Subcutaneous adipose tissue (tissue), 4 donors: ENCODE data around the gene RNPS1. TPM values are rescaled to one million over a fixed set of nuclear protein-coding genes. Genes with fewer than 3 reads are reported as not detected.

Experiments
- small RNA-seq: library from RNA; depleted of rRNA; stranded (forward); fragments of <200 nt; gene quantifications from one replicate; pipeline ENCODE3, GENCODE V24; 2016
- total RNA-seq, 4 donors: library from RNA; depleted of rRNA; stranded (reverse); fragments of >200 nt; gene quantifications; one replicate each; pipeline ENCODE4 v1.1.0, GENCODE V29; 2016
- TF ChIP-seq, protein P1 (sequence below): fragments of 450-650 bp; IDR thresholded peaks from one replicate; pipeline ENCODE4 v1.5.1; 2016; ENCODE audit warnings: low read depth, mild to moderate bottlenecking, control low read depth, antibody characterized with exemption, moderate library complexity

The RNPS1 gene
- total RNA-seq, 4 donors from 2014 or later = 66.6 to 127 (median 75.3) TPM

DNA sequence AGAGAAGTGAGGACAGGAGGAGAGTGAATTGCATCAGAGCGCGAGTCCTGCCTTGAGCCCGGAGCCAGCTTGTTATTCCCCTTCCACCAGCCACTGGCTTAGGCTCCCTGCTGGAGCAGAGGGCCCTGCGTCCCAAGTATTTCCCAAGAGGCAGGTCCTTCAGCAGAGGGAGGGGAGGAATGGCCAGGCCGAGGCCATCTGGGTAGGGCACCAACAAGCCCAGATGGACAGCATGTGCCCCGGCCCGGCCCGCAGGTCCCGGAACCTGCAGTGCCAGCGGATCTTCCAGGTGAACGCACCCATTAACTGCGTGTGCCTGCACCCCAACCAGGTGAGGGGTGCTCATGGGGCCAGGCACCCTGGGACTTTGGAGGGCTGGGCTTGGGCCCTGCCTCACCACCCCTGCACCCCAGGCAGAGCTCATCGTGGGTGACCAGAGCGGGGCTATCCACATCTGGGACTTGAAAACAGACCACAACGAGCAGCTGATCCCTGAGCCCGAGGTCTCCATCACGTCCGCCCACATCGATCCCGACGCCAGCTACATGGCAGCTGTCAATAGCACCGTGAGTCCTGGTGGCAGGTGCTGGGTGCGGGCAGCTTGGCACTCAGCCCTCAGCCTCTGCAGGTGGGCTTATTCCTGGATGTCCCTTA lies 61.0 kb downstream of the RNPS1 start:
- TF ChIP-seq, protein P1, sequence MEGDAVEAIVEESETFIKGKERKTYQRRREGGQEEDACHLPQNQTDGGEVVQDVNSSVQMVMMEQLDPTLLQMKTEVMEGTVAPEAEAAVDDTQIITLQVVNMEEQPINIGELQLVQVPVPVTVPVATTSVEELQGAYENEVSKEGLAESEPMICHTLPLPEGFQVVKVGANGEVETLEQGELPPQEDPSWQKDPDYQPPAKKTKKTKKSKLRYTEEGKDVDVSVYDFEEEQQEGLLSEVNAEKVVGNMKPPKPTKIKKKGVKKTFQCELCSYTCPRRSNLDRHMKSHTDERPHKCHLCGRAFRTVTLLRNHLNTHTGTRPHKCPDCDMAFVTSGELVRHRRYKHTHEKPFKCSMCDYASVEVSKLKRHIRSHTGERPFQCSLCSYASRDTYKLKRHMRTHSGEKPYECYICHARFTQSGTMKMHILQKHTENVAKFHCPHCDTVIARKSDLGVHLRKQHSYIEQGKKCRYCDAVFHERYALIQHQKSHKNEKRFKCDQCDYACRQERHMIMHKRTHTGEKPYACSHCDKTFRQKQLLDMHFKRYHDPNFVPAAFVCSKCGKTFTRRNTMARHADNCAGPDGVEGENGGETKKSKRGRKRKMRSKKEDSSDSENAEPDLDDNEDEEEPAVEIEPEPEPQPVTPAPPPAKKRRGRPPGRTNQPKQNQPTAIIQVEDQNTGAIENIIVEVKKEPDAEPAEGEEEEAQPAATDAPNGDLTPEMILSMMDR = no peak

DNA sequence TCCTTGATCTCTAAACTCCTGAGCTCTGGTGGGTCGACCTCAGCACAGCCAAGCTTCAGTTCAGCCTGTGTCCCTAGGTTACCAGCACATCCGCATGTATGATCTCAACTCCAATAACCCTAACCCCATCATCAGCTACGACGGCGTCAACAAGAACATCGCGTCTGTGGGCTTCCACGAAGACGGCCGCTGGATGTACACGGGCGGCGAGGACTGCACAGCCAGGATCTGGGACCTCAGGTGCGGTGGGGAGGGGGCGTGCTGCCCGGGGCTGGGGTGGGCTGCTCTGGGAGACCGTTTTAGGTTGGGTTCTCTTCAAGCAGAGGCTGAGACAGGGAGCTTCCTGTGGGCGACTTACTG lies 61.5 kb downstream of the RNPS1 start:
- TF ChIP-seq, protein P1 = no peak

DNA sequence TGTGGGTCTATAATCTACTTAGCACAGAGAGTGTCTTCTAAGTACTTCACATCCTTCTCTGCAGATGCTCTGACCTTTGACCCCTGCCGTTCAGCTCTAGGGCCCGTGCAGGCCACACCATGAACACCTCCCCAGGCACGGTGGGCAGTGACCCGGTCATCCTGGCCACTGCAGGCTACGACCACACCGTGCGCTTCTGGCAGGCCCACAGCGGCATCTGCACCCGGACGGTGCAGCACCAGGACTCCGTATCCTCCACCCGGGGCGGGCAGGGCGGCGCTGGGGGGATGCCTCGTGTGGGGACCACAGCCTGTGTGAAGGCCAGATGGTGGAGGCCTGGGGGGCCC lies 62.0 kb downstream of the RNPS1 start:
- TF ChIP-seq, protein P1 = no peak

DNA sequence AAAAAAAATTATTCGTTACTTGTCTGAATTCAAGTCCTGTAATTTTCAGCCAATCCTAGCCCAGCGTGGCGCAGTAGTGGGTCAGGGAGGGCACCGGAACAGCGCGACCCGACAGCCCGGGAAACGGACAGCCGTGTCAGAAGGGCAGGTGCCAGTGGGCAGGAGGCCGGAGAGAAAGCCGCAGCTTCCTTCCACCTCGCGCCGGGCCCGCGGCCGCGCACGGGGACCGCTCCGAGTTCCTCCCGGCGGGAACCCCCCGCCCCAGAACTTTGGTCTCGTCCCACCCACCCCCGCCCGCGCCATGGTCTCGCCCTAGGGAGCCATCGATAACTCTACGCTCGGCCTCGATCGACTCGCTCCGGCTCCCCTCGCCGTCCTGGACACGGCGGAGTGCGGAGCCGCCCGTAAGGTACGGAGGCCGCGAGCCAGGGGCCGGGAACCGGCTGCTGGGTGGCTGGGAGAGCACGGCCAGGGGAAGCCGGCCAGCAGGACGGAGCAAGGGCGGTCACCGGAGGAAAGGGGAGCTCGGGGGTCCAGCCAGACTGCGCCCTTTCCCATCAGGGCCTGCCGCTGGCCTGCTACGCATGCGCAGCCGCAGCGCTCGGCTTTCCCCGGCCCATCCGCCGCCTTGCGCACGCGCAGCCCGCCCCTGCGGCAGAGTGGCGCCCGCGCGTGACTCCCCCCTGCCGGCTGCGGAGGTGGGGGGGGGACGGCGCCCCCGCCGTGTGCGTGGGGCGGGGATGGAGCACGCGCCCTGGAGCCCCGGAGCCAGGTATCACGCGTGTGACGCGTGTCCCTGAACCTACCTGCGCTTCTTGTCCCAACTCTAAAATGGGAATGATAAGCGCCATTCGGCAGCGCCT lies 62.6 kb downstream of the RNPS1 start, which contains the start of gene MLST8:
Gene MLST8 (plus strand): TSS at position 351 of the 863 bp plus-strand sequence. CDS start 632 bp downstream, outside the sequence.
- TF ChIP-seq, protein P1 = no peak

DNA sequence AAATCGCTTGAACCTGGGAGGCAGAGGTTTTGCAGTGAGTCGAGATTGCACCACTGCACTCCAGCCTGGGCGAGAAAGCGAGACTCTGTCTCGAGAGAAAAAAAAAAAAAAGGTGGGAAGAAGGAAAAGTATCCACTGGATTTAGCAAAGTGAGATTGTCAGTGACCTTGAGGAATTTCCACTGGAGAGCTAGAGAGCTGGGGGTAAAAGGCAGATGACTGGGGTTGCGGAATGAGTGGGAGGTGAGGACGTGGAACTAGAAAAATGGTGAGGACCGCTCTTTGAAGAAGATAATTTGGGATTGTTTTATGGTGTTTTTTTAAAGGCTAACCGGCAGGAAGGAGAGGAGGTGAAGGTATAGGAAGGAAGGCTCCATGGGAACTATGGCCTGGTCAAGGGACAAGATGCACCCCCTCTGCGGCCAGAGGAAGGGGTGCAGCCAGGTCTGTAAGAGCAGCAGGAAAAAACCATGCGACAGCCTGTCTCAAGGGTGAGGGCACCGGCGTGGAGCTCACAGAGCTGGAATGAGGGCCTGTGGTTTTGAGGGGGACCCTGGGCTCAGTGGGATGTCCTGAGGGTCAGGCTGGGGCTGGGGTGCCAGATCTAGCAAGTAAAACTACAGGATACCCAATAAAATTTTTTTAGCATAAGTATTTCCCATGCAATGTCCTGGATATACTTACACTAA lies 63.4 kb downstream of the RNPS1 start:
- TF ChIP-seq, protein P1 = no peak

Small RNAs within 50 kb of the gene (small RNA-seq; reads per million reads assigned to genes)
- gene MIR3677 (not detected), gene MIR4717 (not detected)

Other genes starting within 250 kb of the RNPS1 start
- not detected for gene NPW, start 248.3 kb downstream of the RNPS1 start, total RNA-seq
- 100 to 1,000 TPM in 1 of 4 donors, 10 to 100 TPM in 3; 15.1 to 140 (median 48.9) TPM for gene NHERF2, start 241.2 kb downstream of the RNPS1 start, total RNA-seq
- gene NTHL1, start 220.3 kb downstream of the RNPS1 start, total RNA-seq = 10 to 100 TPM in 2 of 4 donors, 1 to 10 TPM in 2; 6.5 to 21.7 (median 12.0) TPM
- gene TSC2, start 220.1 kb downstream of the RNPS1 start, total RNA-seq = 100 to 1,000 TPM in 1 of 4 donors, 10 to 100 TPM in 3; 31.1 to 110 (median 50.2) TPM
- gene PKD1, start 132.2 kb downstream of the RNPS1 start, total RNA-seq = 100 to 1,000 TPM in 2 of 4 donors, 10 to 100 TPM in 2; 40.1 to 318 (median 76.1) TPM
- gene RAB26, start 119.5 kb downstream of the RNPS1 start, total RNA-seq = 1 to 10 TPM in 1 of 4 donors, not detected in 3; 3.0 TPM
- gene TRAF7, start 112.3 kb downstream of the RNPS1 start, total RNA-seq = 10 to 100 TPM; 19.1 to 45.0 (median 31.1) TPM
- not detected for gene CASKIN1, start 71.5 kb downstream of the RNPS1 start, total RNA-seq
- 10 to 100 TPM; 29.3 to 58.8 (median 38.0) TPM for gene MLST8, start 62.7 kb downstream of the RNPS1 start, total RNA-seq
- 1 to 10 TPM in 3 of 4 donors, under 1 TPM in 1; 0.66 to 6.0 (median 4.1) TPM for gene BRICD5, start 57.3 kb downstream of the RNPS1 start, total RNA-seq
- 10 to 100 TPM in 3 of 4 donors, 1 to 10 TPM in 1; 7.7 to 21.1 (median 10.3) TPM for gene PGP, start 53.3 kb downstream of the RNPS1 start, total RNA-seq
- 10 to 100 TPM in 3 of 4 donors, 1 to 10 TPM in 1; 9.6 to 33.2 (median 16.8) TPM for gene E4F1, start 44.5 kb downstream of the RNPS1 start, total RNA-seq
- under 1 TPM in 2 of 4 donors, not detected in 2; 0.34 to 0.82 TPM for gene DNASE1L2, start 31.7 kb downstream of the RNPS1 start, total RNA-seq
- 10 to 100 TPM; 32.4 to 96.5 (median 49.8) TPM for gene ECI1, start 16.5 kb downstream of the RNPS1 start, total RNA-seq
- 10 to 100 TPM in 2 of 4 donors, 1 to 10 TPM in 2; 7.0 to 24.9 (median 9.5) TPM for gene ABCA3, start 72.6 kb upstream of the RNPS1 start, total RNA-seq
- 1 to 10 TPM; 1.8 to 5.1 (median 2.0) TPM for gene CCNF, start 161.3 kb upstream of the RNPS1 start, total RNA-seq
- gene TEDC2, start 192.0 kb upstream of the RNPS1 start, total RNA-seq = 1 to 10 TPM in 1 of 4 donors, under 1 TPM in 2, not detected in 1; 0.44 to 1.7 (median 0.51) TPM
- not detected for gene NTN3, start 203.2 kb upstream of the RNPS1 start, total RNA-seq
- 10 to 100 TPM in 1 of 4 donors, 1 to 10 TPM in 3; 7.0 to 30.1 (median 8.1) TPM for gene TBC1D24, start 207.0 kb upstream of the RNPS1 start, total RNA-seq
- gene ATP6V0C, start 245.8 kb upstream of the RNPS1 start, total RNA-seq = 10 to 100 TPM; 26.4 to 98.9 (median 81.8) TPM